Measurements from ENCODE around the gene ATG16L1.

- TF ChIP-seq CTCF (conservative IDR thresholded peaks at IDR 0.05; ENCODE audit: low read depth in 2 of 2) (no peak), POLR2AphosphoS5 (IDR thresholded peaks at IDR 0.05; ENCODE audit: low read depth) (no peak), EZH2 (IDR thresholded peaks at IDR 0.05; ENCODE audit: low read depth, unreplicated experiment) (no peak), CREB1 (CRISPR knock-in tag; IDR thresholded peaks at IDR 0.05; ENCODE audit: low read depth) (no peak), REST (IDR thresholded peaks at IDR 0.05; ENCODE audit: unreplicated experiment) (no peak), ETS1 (IDR thresholded peaks at IDR 0.05) (no peak), NANOG (IDR thresholded peaks at IDR 0.05; ENCODE audit: borderline replicate concordance) (no peak), ZNF114 (CRISPR knock-in tag; IDR thresholded peaks at IDR 0.05) (no peak), EZH2phosphoT487 (IDR thresholded peaks at IDR 0.05; ENCODE audit: unreplicated experiment) (no peak), STAT1 (IDR thresholded peaks at IDR 0.05; ENCODE audit: unreplicated experiment) (no peak)
Measured at GRCh38 chr2:233234264-233234663, 17.2 kb upstream of the ATG16L1 start.
